GM18517 (cell line): ENCODE data around the gene SAMD14.

Experiments
- ATAC-seq: cut with Tn5 transposase; IDR thresholded peaks from one replicate; pipeline ENCODE4 v1.9.1; 2021; ENCODE audit warnings: mild to moderate bottlenecking, moderate library complexity; ENCODE audit not compliant: unreplicated experiment

The SAMD14 gene

DNA sequence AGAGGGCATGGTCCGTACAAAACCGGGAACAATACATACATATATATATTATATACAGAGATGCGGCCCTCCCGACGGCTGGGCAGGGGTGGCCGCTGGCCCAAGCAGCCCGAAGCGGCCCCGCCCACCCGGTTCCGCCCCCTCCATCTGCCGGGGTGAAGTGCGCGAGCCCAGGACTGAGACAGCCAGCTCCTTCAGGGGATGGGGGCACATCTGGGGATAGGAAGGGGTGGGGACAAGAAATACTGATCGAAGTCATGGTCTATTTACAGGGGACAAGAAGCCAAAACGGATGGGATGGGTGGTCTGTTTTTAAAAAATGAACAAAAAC, 3.8 kb upstream of the SAMD14 start:
- no peak for ATAC-seq

DNA sequence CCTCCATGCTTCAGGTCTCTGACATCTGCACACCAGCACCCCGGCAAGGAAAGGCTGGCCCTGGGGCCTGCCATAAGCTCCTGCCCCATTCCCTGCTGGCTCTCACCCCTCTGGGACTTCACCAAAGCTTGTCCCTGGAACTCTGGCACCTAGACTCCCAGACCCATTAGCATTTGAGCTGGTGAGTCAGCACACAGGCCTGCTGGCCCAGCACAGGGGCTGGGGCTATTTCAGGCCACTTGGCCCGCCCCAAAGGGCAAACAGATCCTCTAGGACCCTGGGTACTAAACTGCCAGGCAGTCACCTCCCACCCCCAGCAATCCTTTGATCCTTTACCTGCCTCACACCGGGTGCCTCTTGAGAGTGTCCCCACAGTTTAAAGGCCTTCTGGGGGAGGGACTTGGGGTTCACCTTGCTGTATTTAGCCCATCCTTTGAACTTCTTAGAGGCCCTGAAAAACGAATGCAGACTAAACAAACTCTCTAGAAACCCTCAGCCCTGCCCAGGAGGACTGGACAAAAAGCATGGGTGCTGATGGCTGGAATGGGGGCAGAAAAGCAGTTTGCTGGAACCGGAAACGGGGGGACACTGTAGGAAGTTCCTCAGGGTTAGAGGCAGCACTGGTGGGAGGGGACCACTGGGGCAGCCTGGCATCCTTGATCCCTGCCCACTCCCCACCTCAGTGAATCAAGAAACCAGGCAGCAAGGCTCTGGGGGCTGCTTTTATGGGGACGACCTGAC, 3.2 kb upstream of the SAMD14 start:
- ATAC-seq: no peak

DNA sequence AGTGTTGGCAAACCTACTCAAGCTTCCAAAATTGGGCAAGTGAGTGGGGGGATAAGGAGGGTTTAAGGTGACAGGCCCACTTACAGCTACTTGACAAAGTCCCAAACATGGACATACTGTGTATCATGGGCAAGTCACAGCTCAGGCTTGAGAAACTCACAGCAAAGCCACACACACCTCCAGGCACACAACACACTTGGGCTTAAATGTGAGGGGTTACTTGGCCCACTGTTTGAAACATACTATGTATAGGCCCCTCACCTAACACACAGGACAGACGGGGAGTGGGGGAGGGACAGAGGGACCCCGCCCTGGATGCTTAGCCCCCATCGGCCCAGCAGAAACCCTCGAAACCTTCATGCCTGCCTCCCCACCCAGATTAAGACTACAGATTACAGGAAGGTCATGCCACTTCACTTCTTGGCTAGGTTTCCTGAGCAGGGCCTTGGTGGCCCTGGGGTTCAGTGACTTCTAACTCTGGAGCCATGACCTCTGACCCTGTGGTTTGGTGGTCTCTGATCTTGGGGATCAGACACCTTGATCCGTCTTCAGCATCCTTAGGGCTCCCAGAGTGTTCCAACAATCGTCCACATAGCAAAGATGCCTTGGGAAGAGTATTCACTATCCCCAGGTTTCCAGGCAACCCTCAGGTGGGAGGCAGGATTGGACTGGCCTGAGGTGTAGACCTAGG, 2.3 kb upstream of the SAMD14 start:
- ATAC-seq: no peak

DNA sequence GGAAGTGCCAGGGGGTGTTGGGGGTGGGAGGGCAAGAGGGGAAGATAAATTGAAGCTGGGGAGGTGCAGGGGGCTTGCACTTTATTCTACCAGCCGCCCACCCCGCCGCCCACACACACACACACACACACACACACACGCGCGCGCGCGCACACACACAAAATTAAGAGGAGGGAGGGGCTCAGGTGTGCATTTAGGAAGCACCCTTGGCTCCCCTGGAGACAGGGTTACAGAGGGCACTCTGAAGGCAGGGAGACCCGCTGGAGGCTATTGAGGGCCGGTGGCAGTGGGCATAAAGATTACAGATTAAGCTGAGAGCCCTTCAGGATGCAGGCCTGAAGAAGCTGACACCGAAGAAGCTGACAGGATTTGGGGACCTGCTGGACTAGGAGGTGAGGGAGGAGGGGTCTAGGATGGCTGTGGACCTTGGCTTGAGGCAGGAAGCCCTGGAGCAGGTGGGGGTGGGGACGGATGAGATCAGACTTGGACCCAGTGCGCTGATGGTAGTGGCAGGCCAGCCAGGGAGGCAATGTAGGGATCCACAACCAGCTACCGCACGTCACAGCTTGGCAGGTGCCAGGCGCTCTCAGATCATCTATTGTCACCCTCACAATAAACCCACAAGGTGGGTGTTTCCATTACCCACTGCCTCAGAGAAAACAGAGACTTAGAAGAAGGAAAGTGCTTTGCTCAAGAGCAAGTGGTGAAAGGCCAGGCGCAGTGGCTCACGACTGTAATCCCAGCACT, 772 bp upstream of the SAMD14 start:
- ATAC-seq: no peak

DNA sequence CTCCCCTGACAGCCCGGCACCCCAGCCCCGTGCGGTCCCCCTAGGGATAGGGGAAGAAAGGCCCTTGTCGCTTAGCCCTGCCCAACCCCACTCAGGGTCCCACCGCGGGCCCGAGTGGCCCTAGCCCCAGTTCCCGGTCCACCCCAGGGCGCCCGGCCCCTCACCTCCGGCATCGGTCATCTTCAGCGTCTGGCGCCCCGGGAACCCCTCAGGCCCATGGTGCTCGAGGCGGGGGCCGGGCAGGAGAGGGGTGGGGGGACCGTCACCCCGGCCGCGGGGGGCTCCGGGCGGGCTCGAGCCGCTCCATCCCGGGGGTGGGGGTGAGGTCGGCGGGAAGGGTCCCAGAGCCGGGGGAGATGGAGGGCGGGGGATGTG, 620 bp downstream of the SAMD14 start:
- ATAC-seq: no peak

DNA sequence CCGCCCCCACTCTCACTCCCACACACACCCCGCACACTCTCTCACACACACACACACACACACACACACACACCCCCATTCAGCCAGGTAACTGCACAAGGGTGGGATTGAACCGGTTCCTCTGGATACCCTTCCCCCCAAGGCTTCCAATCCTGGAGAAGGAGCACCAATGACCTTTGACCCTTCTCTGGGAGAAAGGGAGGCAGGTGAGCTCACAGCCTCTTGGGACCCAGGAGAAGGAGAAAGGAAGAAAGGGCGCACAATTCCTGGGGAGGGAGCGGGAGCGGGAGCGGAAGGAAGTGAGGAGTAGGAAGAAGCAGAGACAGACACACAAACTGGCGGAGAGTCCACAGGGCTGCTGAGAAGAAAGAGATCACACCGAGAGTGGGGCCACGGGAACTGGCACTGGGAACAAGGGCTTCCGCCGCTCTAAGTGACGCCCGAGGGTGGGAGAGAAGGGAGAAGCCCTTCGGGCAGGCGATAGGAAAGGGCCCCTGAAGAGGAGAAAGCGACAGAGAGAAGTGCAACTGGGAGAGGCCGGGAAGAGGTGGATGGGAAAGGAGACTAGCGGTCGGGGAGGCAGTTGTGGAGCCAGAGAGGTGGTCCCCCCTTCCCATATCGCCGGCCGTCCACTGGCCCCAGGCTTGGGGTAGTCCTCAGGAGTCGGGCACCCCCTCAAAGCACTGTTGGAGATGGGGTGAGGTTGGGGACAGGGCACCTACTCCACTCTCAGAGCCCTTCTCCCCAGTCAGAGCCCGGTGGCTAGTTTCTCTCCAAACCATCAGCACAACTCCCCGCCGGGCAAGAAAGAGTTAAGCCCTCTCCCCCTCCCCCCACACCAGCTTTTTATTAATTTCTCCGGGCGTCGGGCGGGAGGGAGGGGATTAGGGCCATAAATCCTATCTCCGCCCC, 1.3 kb downstream of the SAMD14 start:
- no peak for ATAC-seq

DNA sequence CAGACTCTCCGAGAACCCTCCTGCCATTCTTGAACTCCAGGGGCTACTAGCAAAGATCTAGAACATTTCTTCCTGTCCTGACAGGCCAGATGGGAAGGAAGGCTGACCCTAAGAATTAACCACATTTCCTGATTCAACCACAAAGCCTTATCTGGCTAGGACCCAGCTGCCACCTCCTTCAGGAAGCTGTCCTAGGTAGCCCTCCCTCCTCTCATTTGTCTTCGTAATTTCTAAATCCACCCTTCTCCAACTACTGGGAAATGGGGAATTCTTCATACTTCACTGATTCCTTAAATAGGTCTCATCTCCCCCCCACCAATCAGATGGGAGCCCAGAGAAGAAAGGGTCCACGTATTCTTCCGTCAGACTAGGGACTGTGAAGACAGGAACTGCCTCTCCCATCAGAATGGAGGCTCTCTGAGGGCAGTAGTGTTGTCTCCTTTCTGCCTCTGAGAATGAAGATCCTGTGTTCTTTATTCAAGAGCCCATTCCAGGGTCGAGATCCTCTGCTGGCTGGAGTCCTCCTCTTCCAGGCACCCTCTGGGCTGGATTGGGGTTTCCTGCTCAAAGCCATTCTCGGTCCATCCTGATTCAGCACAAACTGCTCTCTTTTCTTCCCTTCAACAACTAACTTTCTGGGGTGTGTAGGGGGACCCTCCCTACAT, 2.1 kb downstream of the SAMD14 start:
- no peak for ATAC-seq

DNA sequence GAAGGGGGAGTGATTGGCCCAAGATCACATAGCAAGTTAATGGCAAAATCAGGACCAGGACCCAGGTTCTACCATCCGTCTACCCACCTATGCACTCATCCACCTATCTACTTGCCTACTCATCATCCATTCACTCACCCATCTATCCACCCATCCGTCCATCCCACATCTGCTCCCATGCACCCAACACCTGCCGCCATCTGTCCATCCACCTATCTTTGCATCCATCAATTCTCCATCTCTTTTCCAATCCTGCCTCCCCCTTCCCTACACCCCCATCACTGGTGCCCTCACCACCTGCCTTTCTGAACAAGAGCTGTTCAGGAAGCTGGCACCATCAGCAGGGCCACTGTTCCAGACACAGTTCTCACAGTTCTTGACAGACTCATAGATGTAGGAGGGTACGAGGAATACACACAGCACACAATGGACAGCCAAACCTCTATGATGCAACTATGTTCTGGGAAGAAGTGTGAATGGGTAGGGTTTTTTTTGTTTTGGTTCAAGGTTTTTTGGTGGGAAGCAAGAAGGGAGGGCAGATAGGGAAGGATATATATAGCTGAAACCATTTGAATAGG, 4.5 kb downstream of the SAMD14 start:
- ATAC-seq: no peak

DNA sequence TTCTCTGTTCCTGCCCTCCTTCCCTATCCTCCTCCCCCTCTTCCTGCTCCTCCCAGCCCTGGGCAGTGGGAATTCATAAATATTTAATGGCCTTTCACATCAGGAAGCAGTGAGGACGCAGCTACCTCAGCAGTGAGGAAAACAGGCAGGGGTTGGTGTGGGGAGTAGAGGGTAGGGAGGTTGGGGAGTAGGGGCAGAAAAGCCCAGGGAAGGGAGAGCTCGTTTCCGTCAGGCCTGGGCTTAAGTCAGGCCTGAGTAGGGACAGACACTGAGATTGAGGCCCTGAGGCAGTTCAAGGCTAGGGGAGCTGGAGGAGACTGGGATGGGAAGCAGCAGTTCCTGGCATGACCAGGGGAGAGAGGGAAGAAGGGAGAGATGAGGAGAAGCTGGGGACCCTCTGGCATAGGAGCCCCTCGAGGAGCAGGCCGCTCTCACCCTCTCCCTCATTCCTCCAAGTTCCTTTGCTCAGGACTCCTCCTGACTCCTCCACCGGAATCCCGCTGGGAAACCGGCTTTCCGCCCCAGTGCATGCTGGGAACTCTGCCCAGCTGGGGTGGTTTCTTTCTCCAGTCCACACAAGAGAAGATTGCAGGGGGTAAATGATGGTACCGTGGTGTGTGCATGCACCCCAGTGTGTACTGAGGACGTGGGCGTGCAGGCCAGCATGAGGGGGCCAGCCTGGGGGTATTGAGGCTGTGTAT, 6.2 kb downstream of the SAMD14 start:
- ATAC-seq: no peak

DNA sequence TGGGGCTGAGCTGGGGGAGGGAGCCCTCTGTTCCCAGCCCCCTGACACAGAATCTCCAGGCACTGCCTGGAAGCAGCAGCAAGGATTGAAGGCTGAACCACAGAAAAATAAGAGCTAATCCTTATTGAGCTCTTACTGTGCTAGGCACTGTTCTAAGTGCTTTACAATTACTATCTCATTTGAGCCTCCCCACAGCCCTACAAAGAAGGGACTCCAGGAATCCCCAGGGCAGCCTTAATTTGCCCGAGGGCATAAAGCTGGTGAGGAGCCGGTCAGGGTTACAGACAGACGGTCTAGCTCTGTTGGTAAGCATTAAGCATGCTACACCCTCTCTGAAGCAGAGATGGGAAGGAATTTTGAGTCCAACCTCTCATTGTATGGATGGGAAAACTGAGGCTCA, 7.0 kb downstream of the SAMD14 start:
- ATAC-seq: no peak

DNA sequence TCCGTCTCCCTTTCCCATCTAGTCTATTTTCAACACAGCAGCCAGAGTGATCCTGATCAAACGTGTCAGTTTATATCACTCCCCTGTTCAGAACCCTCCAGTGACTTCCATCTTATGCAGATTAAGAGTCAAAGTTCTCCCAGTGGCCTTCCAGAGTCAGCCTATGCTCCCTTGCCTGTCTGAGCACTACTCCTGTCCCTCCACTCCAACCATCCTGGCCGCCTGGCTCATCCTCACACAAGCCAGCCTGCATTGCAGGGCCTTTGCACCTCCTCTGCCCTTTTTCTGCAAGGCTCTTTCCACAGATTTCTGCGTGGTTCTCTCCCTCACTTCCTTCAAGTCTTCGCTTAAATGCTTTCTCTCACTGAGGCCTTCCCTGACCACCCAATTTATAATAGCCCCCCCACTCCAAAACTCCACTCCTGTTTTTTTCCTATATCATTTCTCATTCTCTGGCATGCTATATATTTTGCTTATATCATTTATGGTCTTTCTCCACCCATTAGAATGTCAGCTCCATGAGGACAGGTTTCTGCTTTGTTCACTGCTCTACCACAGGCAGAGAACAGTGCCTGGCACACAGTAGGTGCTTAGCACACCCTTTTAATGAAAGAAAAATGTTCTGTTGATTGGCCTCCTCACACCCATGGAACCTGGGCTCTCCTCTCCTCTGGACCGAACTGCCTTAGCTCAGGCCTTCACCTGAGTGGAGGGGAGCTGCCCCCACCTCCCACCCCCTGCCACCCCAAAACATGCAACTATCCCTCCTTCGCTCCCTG, 9.3 kb downstream of the SAMD14 start:
- ATAC-seq: no peak

DNA sequence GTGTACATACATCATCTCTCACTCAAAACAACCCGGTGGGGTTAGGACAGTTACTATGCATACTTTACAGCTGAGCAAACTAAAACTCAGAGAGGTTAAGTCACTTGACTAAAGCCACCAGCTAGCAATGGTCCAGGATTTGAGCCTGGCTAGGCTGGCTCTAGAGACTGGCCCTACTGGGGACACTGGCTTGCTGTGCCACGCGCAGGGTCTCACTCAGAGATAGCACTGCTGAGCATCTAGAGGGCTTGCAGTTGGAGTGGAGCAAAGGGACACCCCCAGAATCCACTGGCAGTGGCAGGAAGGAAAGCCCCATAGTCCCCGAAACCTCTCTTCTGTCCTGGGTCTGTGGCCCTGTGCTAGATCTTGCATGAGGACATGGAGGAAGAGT, 11.1 kb downstream of the SAMD14 start:
- no peak for ATAC-seq

DNA sequence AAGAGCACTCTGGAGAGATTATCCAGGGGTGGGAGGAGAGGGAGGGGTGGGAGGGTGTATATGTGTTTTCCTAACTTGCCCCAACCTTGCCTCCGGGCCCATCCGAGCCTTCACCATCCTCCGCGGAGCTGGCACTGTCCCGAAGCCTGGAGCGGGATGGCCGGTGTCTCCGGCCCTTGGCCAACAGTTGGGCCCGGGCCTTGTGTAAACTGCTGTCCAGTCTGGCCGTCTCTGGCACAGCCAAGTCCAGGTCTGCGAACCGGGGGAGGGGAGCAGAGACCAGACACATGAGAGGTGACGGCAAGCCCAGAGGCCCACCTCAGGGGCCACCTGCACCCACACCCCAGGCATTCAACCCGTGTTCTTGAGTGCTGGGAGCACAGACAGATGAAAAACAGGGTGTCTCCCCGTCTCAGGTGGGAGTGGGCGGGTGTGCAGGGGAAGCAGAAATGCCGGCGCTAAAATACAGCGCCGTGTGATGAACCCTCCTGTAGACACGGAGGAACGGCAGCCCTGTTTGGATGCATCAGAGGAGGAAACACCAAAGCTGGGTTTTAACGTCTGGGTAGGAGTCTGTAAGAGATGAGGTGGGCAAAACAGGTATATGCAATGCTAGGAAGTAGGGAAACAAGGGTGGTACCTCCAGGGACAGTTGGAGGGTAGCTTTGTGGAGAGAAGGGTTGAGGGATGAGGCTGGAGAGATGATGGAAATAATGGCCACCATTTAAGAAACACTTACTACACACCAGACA, 11.7 kb downstream of the SAMD14 start:
- ATAC-seq: no peak

DNA sequence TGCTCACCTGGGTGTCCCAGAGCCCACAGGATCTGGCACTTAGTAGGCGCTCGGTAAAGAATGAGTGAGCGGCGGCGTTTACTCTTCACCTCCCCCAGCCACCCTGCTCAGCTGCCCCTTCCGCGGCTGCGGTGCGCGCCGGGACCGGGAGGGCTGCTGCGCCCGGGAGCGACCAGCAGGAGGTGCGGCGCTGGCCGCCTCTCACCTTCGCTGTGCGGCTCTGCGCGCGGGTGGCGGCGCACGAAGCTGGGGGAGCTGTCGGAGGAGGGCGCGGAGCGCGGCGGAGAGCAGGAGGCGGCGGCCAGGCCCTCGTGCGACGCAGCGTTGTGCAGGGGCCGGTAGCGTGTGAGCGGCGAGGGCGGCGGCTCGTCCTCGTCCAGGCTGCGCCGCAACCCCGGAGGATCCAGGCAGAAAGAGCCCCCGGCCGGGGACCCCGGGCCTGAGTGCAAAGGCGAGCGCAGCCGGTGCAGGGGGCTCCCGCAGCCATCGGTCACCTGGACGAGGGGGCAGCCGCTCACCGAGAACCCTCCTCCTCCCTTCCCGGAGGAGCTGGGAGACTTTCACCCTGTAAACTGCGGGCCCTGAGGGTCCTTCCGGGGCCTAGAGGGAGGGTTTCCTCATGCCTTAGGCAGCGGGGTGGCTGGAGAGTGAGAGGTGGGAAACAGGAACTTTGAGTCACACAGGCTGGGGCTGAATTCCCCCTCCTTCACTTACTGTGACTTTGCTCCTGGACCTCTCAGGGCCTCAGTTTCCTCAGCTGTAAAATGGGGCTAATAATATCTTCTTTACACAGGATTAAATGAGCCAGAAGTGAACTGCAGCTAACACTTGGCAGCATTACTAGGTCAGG, 12.5 kb downstream of the SAMD14 start:
- no peak for ATAC-seq

DNA sequence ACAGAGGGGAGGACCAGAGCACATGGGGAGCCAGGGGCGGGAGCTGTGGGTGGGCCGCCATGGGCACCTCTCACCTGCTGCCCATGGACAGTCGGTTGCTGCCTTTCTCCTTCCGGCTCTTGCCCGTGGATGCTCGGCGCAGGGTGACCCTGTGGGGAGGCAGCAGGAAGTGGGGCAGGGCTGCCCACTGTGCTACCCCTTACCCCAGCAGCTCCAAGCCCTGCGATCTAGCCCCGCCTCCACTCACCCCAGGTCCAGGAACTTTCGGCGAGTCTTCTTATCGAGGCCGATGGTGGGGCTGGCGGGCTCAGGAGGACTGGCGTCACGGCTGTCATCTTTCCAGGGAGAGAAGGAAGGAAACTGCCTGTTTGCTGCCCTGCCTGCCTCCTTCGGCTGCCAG, 14.2 kb downstream of the SAMD14 start:
- no peak for ATAC-seq

DNA sequence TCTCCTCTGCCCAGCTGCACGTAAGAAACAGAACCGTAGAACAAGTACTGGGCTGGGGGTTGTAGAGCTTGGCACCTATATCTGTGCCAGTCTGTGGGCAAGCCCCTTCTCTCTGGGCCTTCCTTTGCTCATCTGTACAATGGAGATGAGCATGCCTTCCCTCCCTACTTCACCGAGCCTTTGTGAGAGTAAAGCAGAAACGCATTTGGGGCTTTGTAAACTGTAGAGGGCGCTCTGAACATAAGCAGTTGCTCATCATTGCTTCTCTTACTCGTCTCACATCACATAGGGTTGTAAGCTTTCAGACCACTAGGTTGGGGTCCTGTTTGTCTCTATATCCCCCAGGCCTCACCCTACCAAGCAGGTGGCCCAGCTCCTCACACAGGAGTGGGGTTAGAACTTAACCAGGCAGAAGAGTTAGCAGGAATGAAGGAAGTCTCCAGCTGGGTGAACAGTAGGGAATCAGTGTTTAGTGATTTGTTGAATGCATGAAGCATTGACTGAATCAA, 15.1 kb downstream of the SAMD14 start:
- no peak for ATAC-seq

DNA sequence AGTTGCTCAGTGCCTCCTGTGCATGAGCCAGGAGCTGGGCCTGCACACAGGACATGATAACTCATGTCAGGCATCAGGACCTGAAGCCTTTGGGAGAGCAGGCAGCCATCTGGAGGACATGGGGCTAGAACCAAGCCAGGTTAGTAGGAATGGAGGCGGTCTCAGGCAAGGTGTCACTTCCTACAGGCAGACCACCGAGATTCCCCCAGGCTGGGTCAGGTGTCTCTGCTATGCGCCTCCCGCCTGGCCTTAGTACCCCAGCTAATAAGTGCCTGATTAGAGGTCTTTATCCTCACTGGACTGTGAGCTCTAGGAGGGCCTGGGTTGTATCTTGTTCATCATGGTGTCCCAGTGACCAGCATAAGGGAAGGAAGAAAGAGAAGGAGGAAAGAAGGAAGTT, 15.6 kb downstream of the SAMD14 start:
- ATAC-seq: no peak
